A549 (cell line): ENCODE data around the gene AK8. TPM values are rescaled to one million over a fixed set of nuclear protein-coding genes. Genes with fewer than 3 reads are reported as not detected.

Experiments used
- ATAC-seq, 2 experiments: fragments of 200-7000 bp in 1 of 2; fragments of >200 bp in 1 of 2; cut with Nextera tagmentation in 1 of 2; cut with Tn5 transposase in 1 of 2; 3 replicates each; pipeline versions ENCODE4 v1.8.0 to v1.9.1; 2018 to 2020; ENCODE audit warnings: mild to moderate bottlenecking in 1 of 2, moderate library complexity in 1 of 2
- CTCF ChIA-PET: fragments of 300-600 bp; sonication (Branson Sonifier 250); formaldehyde crosslinking; extraction: SDS; loops from one replicate; lab custom pipeline; 2021; ENCODE audit warnings: antibody characterized with exemption, inconsistent platforms; lab: Yijun Ruan, JAX
- POLR2A ChIA-PET: fragments of 350-600 bp; formaldehyde crosslinking; extraction: SDS; loops from one replicate; lab custom pipeline; 2021; ENCODE audit warnings: antibody characterized with exemption, inconsistent platforms; lab: Yijun Ruan, JAX
- DNase-seq, 2 experiments: peaks; one replicate each; pipeline versions ENCODE4 v3.0.0 to v3.0.0-alpha.2; 2011 to 2016; ENCODE audit warnings: low read depth in 1 of 2, low spot score in 1 of 2
- FAIRE-seq: peaks from 2 replicates; lab custom pipeline; 2011; peaks lifted over from hg19 to GRCh38; lab: Jason Lieb, UNC
- H3K27ac ChIP-seq, 2 experiments: fragments of >200 bp; sonication (Bioruptor Twin); formaldehyde crosslinking; 3 replicates each; pipeline ENCODE4 v1.5.1; 2016 to 2017
- H3K4me1 ChIP-seq: fragments of >200 bp; sonication (Bioruptor Twin); formaldehyde crosslinking; 3 replicates; pipeline ENCODE4 v1.6.1; 2016
- H3K4me2 ChIP-seq: fragments of >200 bp; sonication (Bioruptor Twin); formaldehyde crosslinking; 3 replicates; pipeline ENCODE4 v1.6.1; 2016
- H3K4me3 ChIP-seq: fragments of >200 bp; sonication (Bioruptor Twin); formaldehyde crosslinking; 3 replicates; pipeline ENCODE4 v1.5.1; 2016
- H3K9me3 ChIP-seq: fragments of >200 bp; sonication (Bioruptor Twin); formaldehyde crosslinking; 3 replicates; pipeline ENCODE4 v1.6.1; 2016
- CHD2 ChIP-seq: fragments of 150-350 bp; IDR thresholded peaks from 2 replicates; pipeline ENCODE4 v1.6.1; 2014; ENCODE audit warnings: low read length; ENCODE audit not compliant: partially characterized antibody
- EHF ChIP-seq: fragments of 250-450 bp; sonication (Bioruptor Pico); IDR thresholded peaks from 2 replicates; pipeline ENCODE4 v1.5.0; 2020; ENCODE audit warnings: mild to moderate bottlenecking
- ESRRA ChIP-seq: fragments of 150-350 bp; IDR thresholded peaks from 2 replicates; pipeline ENCODE4 v1.6.1; 2014; ENCODE audit warnings: mild to moderate bottlenecking, low read length, borderline replicate concordance
- FOSB ChIP-seq: fragments of 250-450 bp; sonication (Bioruptor Pico); IDR thresholded peaks from 2 replicates; pipeline ENCODE4 v1.5.0; 2020; ENCODE audit warnings: mild to moderate bottlenecking, moderate library complexity
- FOSL2 ChIP-seq, 2 experiments: fragments of 450-650 bp in 1 of 2; fragments of >200 bp in 1 of 2; sonication (Bioruptor Twin) in 1 of 2; formaldehyde crosslinking; IDR thresholded peaks; 2 replicates each; pipeline versions ENCODE4 v1.5.0 to v1.6.1; 2016 to 2020; ENCODE audit warnings: mild to moderate bottlenecking in 1 of 2, moderate library complexity in 1 of 2
- FOXS1 ChIP-seq: fragments of 250-450 bp; sonication (Bioruptor Pico); IDR thresholded peaks from 2 replicates; pipeline ENCODE4 v1.5.0; 2020; ENCODE audit warnings: mild to moderate bottlenecking, moderate library complexity
- HDAC2 ChIP-seq: fragments of 200-600 bp; sonication (generic); IDR thresholded peaks from 2 replicates; pipeline ENCODE4 v1.6.1; 2016
- JUN ChIP-seq, 2 experiments: fragments of >200 bp; sonication (Bioruptor Twin); formaldehyde crosslinking; IDR thresholded peaks; 2 replicates in 1 of 2; 3 replicates in 1 of 2; pipeline ENCODE4 v1.6.1; 2016 to 2017
- KDM1A ChIP-seq: fragments of 200-600 bp; sonication (generic); IDR thresholded peaks from 2 replicates; pipeline ENCODE4 v1.6.1; 2016; ENCODE audit warnings: low read depth, mild to moderate bottlenecking
- KDM5A ChIP-seq: fragments of 200-600 bp; sonication (generic); IDR thresholded peaks from 2 replicates; pipeline ENCODE4 v1.6.1; 2016; ENCODE audit warnings: antibody characterized with exemption, mild to moderate bottlenecking
- RARB ChIP-seq: fragments of 250-450 bp; sonication (Bioruptor Pico); IDR thresholded peaks from 2 replicates; pipeline ENCODE4 v1.8.0; 2021; ENCODE audit warnings: mild to moderate bottlenecking, moderate library complexity
- RFX5 ChIP-seq: fragments of 450-650 bp; IDR thresholded peaks from 2 replicates; pipeline ENCODE4 v1.7.1; 2014; ENCODE audit warnings: antibody characterized with exemption, mild to moderate bottlenecking, moderate library complexity
- TFCP2L1 ChIP-seq: fragments of 250-450 bp; sonication (Bioruptor Pico); IDR thresholded peaks from 2 replicates; pipeline ENCODE4 v1.5.0; 2021; ENCODE audit warnings: mild to moderate bottlenecking
- ZFP36 ChIP-seq: fragments of 450-650 bp; IDR thresholded peaks from 2 replicates; pipeline ENCODE4 v1.6.1; 2014; ENCODE audit warnings: borderline replicate concordance; ENCODE audit not compliant: partially characterized antibody
- ZNF302 ChIP-seq: fragments of 250-450 bp; sonication (Bioruptor Pico); IDR thresholded peaks from 2 replicates; pipeline ENCODE4 v1.9.0; 2021; ENCODE audit warnings: inconsistent platforms, mild to moderate bottlenecking, moderate library complexity
- ZSCAN20 ChIP-seq: fragments of 250-450 bp; sonication (Bioruptor Pico); IDR thresholded peaks from 2 replicates; pipeline ENCODE4 v1.8.0; 2022; ENCODE audit warnings: mild to moderate bottlenecking, moderate library complexity
- WGBS: methylation state at CpG from one replicate; pipeline ENCODE4 v1.1.6; 2017; ENCODE audit errors: missing lambda C conversion rate; 5-methylcytosine and 5-hydroxymethylcytosine counted together
- polyA plus RNA-seq, 4 experiments: library from polyadenylated mRNA; depleted of rRNA in 3 of 4; stranded (reverse); fragments of >200 nt; fragmentation: RNase III in 1 of 4; extraction: RNeasy Plus Mini Kit Qiagen cat#74134 plus additional on column Dnase treatment in 1 of 4; gene quantifications; 2 replicates in 3 of 4; 3 replicates in 1 of 4; pipeline ENCODE4 v1.2.3, GENCODE V29; 2011 to 2017
- TF ChIP-seq, protein P1 (sequence below): fragments of 200-600 bp; sonication (generic); IDR thresholded peaks from 2 replicates; pipeline ENCODE4 v1.6.1; 2016; ENCODE audit warnings: antibody characterized with exemption, mild to moderate bottlenecking, moderate library complexity
- TF ChIP-seq, protein P2 (sequence below): fragments of 450-650 bp; IDR thresholded peaks from 2 replicates; pipeline ENCODE4 v1.6.1; 2014; ENCODE audit warnings: antibody characterized with exemption
- TF ChIP-seq, protein P3 (sequence below): fragments of 250-450 bp; sonication (Bioruptor Pico); IDR thresholded peaks from 2 replicates; pipeline ENCODE4 v1.5.0; 2020; ENCODE audit warnings: low read depth, mild to moderate bottlenecking, moderate library complexity
- TF ChIP-seq, protein P4 (sequence below): fragments of >200 bp; sonication (Bioruptor Twin); formaldehyde crosslinking; IDR thresholded peaks from 3 replicates; pipeline ENCODE4 v1.6.1; 2016
- TF ChIP-seq, protein P5 (sequence below): fragments of >200 bp; sonication (Bioruptor Twin); formaldehyde crosslinking; IDR thresholded peaks from 2 replicates; pipeline ENCODE4 v1.6.1; 2016

AK8 gene
- polyA plus RNA-seq, 2 of the 4 experiments (the other 2 are of a cell fraction), result 0.61 to 0.63 TPM

DNA sequence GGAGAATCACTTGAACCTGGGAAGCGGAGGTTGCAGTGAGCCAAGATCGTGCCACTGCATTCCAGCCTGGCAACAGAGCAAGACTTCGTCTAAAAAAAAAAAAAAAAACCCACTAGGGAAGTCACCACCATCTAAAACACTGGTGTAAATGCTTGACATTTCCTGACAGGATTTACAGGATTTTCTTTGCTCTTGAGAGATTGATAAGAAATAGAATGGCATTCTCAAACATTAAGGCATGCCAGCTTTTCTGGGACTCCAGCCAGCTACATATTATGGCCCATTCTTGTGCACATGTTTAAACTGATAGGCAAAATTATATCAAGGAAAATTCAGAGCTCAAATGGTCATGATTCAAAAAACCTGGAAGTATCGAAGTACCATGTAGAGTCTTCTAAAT is 179.1 kb downstream of the AK8 start:
- ChIA-PET POLR2A (no interaction called here), CTCF (interaction anchor here (0.6 to 0.7 kb wide), 2 partner anchors 16 to 58 kb away, joined by 3 read pairs; no protein-coding TSS in a partner anchor)
- no peak overlapping the region for H3K27ac ChIP-seq
- H3K4me1 ChIP-seq, result no peaks in the 10 kb centered on the region
- no peak for ATAC-seq
- no peak for DNase-seq
- no peak overlapping the region for H3K4me3 ChIP-seq
- H3K9me3 ChIP-seq, result peaks cover 69% of the 10 kb centered on the region
- TF ChIP-seq JUN (IDR thresholded peaks at IDR 0.05), result no peak
- no peak for TF ChIP-seq ZSCAN20 (CRISPR knock-in tag)
- TF ChIP-seq, protein P1, sequence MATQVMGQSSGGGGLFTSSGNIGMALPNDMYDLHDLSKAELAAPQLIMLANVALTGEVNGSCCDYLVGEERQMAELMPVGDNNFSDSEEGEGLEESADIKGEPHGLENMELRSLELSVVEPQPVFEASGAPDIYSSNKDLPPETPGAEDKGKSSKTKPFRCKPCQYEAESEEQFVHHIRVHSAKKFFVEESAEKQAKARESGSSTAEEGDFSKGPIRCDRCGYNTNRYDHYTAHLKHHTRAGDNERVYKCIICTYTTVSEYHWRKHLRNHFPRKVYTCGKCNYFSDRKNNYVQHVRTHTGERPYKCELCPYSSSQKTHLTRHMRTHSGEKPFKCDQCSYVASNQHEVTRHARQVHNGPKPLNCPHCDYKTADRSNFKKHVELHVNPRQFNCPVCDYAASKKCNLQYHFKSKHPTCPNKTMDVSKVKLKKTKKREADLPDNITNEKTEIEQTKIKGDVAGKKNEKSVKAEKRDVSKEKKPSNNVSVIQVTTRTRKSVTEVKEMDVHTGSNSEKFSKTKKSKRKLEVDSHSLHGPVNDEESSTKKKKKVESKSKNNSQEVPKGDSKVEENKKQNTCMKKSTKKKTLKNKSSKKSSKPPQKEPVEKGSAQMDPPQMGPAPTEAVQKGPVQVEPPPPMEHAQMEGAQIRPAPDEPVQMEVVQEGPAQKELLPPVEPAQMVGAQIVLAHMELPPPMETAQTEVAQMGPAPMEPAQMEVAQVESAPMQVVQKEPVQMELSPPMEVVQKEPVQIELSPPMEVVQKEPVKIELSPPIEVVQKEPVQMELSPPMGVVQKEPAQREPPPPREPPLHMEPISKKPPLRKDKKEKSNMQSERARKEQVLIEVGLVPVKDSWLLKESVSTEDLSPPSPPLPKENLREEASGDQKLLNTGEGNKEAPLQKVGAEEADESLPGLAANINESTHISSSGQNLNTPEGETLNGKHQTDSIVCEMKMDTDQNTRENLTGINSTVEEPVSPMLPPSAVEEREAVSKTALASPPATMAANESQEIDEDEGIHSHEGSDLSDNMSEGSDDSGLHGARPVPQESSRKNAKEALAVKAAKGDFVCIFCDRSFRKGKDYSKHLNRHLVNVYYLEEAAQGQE, result no peak
- TF ChIP-seq TFCP2L1 (CRISPR knock-in tag), result no peak
- no peak for TF ChIP-seq ESRRA
- TF ChIP-seq, protein P2, sequence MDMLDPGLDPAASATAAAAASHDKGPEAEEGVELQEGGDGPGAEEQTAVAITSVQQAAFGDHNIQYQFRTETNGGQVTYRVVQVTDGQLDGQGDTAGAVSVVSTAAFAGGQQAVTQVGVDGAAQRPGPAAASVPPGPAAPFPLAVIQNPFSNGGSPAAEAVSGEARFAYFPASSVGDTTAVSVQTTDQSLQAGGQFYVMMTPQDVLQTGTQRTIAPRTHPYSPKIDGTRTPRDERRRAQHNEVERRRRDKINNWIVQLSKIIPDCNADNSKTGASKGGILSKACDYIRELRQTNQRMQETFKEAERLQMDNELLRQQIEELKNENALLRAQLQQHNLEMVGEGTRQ, result no peak
- TF ChIP-seq RFX5, result no peak
- TF ChIP-seq, protein P3, sequence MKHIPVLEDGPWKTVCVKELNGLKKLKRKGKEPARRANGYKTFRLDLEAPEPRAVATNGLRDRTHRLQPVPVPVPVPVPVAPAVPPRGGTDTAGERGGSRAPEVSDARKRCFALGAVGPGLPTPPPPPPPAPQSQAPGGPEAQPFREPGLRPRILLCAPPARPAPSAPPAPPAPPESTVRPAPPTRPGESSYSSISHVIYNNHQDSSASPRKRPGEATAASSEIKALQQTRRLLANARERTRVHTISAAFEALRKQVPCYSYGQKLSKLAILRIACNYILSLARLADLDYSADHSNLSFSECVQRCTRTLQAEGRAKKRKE, result no peak
- no peak for TF ChIP-seq HDAC2
- TF ChIP-seq ZNF302 (CRISPR knock-in tag), result no peak
- TF ChIP-seq, protein P4, sequence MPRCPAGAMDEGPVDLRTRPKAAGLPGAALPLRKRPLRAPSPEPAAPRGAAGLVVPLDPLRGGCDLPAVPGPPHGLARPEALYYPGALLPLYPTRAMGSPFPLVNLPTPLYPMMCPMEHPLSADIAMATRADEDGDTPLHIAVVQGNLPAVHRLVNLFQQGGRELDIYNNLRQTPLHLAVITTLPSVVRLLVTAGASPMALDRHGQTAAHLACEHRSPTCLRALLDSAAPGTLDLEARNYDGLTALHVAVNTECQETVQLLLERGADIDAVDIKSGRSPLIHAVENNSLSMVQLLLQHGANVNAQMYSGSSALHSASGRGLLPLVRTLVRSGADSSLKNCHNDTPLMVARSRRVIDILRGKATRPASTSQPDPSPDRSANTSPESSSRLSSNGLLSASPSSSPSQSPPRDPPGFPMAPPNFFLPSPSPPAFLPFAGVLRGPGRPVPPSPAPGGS, result no peak
- 41% methylated on average over 4 of the region's 4 CpGs for WGBS
- no peak overlapping the region for H3K4me2 ChIP-seq
- no peak for FAIRE-seq

DNA sequence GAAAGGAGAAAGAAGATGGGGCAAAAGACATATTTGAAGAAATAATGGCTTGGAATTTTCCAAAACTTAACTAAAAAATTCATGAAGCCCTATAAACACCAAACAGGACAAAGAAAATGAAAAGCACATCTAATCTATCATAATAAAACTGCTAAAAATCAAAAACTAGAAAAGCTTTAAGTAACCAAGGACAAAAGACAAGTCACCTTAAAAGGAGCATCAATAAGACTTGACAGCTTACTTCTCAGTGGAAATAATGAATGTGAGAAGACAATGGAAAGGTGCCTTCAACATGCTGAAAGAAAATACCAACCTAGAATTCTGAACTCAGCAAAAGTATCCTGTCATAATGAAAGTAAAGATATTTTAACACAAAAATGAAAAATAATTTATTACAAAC is 180.9 kb downstream of the AK8 start:
- H3K4me2 ChIP-seq, result no peak overlapping the region
- FAIRE-seq (no peak), ATAC-seq (no peak), DNase-seq (peak; percentile 12 to 21)
- no peak overlapping the region for H3K27ac ChIP-seq
- ChIA-PET POLR2A (no interaction called here), CTCF (interaction anchor here (1.7 kb wide), 1 partner anchor 10 kb away, joined by 7 read pairs; no protein-coding TSS in a partner anchor)
- peaks cover 55% of the 10 kb centered on the region for H3K9me3 ChIP-seq
- no peaks in the 10 kb centered on the region for H3K4me1 ChIP-seq
- TF ChIP-seq KDM5A (no peak), RARB (CRISPR knock-in tag) (no peak), ZSCAN20 (CRISPR knock-in tag) (no peak), EHF (CRISPR knock-in tag) (no peak), CHD2 (no peak), ZFP36 (no peak), HDAC2 (no peak), FOXS1 (CRISPR knock-in tag) (no peak), KDM1A (no peak), FOSB (no peak), FOSL2 (IDR thresholded peaks at IDR 0.05) (no peak), FOSL2 (CRISPR knock-in tag; IDR thresholded peaks at IDR 0.05) (no peak)
- TF ChIP-seq, protein P4, result no peak
- TF ChIP-seq, protein P5, sequence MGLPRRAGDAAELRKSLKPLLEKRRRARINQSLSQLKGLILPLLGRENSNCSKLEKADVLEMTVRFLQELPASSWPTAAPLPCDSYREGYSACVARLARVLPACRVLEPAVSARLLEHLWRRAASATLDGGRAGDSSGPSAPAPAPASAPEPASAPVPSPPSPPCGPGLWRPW, result no peak
- no peak overlapping the region for H3K4me3 ChIP-seq
